Measurements from ENCODE around the gene STAT6.
A peak's percentile ranks its signal among the peaks of the same experiment; 100 is the strongest.

STAT6 gene

GRCh38 chr12:57046947-57047890, 63.9 kb downstream of the STAT6 start:
- peak; percentile 78 for DNase-seq

GRCh38 chr12:57046086-57046791, 64.9 kb downstream of the STAT6 start:
- DNase-seq = peak; percentile 45

Data from suppressor macrophage treated with lipopolysaccharide for 4 hours (primary cell).